Brain microvascular endothelial cell (primary cell): ENCODE measurements around the gene MEAK7.

Source experiments
- DNase-seq: peaks from one replicate; pipeline ENCODE4 v3.0.0-alpha.2; 2020
- H3K27ac ChIP-seq: fragments of 250-450 bp; sonication (Bioruptor Pico); 2 replicates; pipeline ENCODE4 v1.5.1; 2020; ENCODE audit warnings: mild to moderate bottlenecking, moderate library complexity
- H3K27me3 ChIP-seq: fragments of 250-450 bp; sonication (Bioruptor Pico); replicated peaks from 2 replicates; pipeline ENCODE4 v1.5.1; 2020; ENCODE audit warnings: mild to moderate bottlenecking
- H3K36me3 ChIP-seq: fragments of 250-450 bp; sonication (Bioruptor Pico); replicated peaks from 2 replicates; pipeline ENCODE4 v1.5.1; 2020; ENCODE audit warnings: mild to moderate bottlenecking
- H3K4me3 ChIP-seq: 2 replicates; pipeline ENCODE4 v1.5.1; 2011; ENCODE audit warnings: low read depth, mild to moderate bottlenecking, control low read depth, low read length, moderate library complexity
- in situ Hi-C: cut with HindIII; loops from 2 replicates; pipeline ENCODE4 v1.10.0; 2017; ENCODE audit warnings: low sequenced_read_pairs, low pct_ligation_motif_present
- TF ChIP-seq, protein P1 (sequence below): IDR thresholded peaks from 2 replicates; pipeline ENCODE4 v1.5.1; 2011; ENCODE audit warnings: low read depth, mild to moderate bottlenecking, moderate library complexity, low read length, control low read depth, inconsistent platforms; ENCODE audit errors: missing control alignments

MEAK7 gene, protein sequence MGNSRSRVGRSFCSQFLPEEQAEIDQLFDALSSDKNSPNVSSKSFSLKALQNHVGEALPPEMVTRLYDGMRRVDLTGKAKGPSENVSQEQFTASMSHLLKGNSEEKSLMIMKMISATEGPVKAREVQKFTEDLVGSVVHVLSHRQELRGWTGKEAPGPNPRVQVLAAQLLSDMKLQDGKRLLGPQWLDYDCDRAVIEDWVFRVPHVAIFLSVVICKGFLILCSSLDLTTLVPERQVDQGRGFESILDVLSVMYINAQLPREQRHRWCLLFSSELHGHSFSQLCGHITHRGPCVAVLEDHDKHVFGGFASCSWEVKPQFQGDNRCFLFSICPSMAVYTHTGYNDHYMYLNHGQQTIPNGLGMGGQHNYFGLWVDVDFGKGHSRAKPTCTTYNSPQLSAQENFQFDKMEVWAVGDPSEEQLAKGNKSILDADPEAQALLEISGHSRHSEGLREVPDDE

DNA sequence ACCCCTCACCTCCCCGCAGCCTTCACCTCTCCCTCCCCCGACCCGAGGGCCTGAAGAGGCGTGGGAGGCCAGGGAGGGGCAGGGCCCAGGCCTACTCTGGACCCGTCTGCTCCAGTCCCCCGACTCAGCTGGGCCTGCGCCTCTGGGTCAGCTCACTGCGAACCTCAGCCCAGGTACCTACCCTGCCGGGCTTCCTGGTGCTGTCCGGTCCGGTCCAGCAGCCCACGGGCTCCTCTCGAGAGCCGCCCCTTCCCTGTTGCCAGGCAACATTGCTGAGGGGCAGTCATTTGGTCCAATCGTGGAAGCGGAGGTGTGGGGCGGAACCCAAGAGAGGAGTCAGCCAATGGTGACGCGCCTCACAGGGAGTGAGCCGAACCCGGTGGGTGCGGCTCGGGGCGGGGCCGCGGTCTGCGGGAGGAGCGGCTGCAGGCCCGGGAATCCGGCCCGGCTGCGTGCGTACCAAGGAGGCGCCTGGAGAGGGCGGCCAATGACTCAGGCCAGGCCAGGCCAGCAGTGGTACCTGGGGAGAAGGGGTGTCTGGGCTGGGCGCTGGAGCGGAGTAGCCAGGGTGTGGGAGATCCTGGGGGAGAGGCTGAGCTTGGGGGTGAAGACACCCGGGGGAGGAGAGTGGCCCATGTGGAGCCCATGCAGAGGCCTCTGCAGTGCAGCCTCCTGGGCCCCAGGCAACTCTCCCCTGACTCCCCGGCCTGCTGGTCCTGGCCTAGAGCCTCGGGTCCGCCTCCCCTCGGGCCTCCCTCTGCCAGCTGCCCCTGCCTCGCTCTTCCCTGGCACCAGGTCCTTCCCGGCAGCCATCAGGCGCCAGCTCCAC, at the start of gene MEAK7:
MEAK7 (minus strand) TSS at position 240 of the 829 bp plus-strand sequence. CDS start 6,573 bp downstream, outside the sequence.
- Histone ChIP-seq H3K27ac (peak within 1 kb of the TSS; percentile 64), H3K4me3 (peak within 1 kb of the TSS; percentile 98), H3K36me3 (peaks cover 8% of the 10 kb centered on the region), H3K27me3 (no peaks in the 10 kb centered on the region)
- DNase-seq: peak; percentile 98
- in situ Hi-C loops: no loop called here
- TF ChIP-seq, protein P1, sequence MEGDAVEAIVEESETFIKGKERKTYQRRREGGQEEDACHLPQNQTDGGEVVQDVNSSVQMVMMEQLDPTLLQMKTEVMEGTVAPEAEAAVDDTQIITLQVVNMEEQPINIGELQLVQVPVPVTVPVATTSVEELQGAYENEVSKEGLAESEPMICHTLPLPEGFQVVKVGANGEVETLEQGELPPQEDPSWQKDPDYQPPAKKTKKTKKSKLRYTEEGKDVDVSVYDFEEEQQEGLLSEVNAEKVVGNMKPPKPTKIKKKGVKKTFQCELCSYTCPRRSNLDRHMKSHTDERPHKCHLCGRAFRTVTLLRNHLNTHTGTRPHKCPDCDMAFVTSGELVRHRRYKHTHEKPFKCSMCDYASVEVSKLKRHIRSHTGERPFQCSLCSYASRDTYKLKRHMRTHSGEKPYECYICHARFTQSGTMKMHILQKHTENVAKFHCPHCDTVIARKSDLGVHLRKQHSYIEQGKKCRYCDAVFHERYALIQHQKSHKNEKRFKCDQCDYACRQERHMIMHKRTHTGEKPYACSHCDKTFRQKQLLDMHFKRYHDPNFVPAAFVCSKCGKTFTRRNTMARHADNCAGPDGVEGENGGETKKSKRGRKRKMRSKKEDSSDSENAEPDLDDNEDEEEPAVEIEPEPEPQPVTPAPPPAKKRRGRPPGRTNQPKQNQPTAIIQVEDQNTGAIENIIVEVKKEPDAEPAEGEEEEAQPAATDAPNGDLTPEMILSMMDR: no peak

DNA sequence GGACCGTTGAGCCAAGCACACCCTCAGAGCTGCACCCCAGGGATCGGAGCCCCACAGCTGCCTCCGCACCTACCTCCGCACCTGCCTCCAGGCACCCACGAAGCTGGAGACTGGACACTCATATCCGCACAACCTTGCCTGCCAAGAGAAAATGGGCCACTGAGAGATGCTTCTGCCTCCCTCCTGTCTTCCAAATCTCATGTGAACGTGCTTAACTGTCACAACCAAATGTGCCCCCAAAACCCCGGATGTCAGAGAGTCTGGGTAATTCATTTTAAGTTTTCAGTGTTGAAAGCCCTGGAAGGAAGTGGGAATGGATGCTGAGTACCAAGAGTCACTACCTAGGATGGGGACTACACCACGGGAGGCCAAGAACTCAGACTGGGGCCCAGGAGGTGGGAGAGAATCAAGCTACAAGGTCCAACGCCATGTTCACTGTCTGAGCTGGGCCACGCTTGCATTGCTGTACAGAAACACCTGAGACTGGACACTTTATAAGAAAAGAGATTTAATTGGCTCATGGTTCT, 49.5 kb upstream of the MEAK7 start:
- Histone ChIP-seq H3K36me3 (no peaks in the 10 kb centered on the region), H3K27ac (no peak overlapping the region), H3K27me3 (no peaks in the 10 kb centered on the region), H3K4me3 (no peak overlapping the region)
- no peak for DNase-seq
- in situ Hi-C loops: no loop called here
- TF ChIP-seq, protein P1: no peak

DNA sequence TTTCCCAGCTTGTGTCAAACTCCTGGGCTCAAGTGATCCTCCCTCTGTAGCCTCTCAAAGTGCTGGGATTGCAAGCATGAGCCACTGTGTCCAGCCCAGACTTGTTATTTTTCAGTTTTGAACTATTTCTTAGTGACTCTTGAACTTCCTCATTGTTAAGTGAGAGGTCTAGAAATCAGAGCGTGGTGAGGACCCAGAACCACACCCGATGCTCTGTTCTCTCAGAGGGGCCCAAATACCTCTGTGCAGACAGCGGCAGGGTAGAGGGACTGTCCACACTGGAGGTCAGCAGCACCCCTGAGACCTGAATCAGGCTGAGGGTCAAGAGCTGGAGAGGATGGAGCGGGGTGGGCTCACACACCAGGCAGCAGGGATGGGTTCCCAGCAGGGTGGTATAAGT, 47.7 kb upstream of the MEAK7 start:
- no peak for DNase-seq
- Histone ChIP-seq H3K27ac (no peak overlapping the region), H3K27me3 (no peaks in the 10 kb centered on the region), H3K36me3 (no peaks in the 10 kb centered on the region), H3K4me3 (no peak overlapping the region)
- TF ChIP-seq, protein P1: no peak
- in situ Hi-C loops: no loop called here

DNA sequence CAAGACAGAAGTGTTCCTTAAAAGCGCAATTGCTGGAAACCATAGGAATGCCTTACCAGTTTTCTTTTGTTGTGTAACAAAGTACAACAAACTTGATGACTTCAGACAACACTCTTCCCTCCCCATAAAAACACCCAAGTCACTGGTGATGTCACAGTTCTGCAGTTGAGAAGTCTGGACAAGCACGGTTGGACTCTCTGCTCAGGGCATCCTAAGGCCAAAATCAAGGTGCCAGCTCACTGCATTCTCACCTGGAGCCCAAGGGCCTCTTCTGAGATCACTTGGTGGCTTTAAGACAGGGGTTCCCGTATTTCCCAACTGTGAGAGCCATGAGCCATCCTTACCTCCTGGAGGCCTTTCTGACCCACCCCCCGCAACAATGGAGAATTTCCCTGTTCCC, 45.6 kb upstream of the MEAK7 start:
- Histone ChIP-seq H3K27me3 (no peaks in the 10 kb centered on the region), H3K4me3 (no peak overlapping the region), H3K27ac (no peak overlapping the region), H3K36me3 (no peaks in the 10 kb centered on the region)
- in situ Hi-C loops: no loop called here
- TF ChIP-seq, protein P1: no peak
- DNase-seq: no peak

DNA sequence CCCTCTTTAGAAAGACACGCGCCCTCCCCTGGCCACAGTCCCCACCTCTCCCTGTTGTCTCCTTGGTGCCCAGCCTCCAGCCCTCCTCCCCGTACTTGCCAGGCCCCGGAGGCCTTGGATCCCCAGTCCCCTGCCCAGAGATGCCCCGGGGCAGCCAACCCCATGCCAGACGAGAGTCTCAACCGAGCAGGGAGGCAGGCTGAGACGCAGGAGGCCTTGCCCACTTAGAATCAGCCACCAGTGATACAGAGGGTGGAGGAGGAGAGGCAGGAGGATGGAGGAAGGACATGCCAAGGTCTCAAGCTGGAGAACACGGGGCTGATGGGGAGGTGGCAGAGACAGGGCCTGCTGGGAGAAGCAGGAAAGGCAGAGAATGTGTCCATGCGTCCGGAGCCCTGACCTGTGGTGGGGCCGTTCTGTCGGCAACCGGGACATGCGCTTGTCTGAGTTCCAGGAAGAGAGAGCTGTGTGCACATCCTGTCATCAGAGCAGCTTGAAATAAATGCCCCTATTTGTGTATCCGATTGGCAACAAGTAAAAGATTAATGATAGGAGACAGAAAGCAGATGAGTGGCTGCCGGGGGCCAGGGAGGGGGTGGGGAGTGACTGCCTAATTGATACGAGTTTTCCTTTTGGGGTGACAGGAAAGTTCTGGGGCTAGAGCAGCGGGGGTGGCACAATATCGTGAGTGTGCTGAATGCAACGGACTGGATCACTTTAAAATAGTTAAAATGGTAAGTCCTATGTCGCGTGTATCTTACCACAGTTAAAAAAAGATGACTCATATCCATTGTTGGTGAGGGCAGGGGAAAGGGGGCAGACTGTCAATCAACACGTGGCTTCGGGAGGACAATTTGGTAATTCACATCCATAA, 44.7 kb upstream of the MEAK7 start:
- H3K4me3 ChIP-seq: no peak overlapping the region

More for the DNA sequence above, 44.7 kb upstream of the MEAK7 start:
- H3K36me3 ChIP-seq: no peaks in the 10 kb centered on the region
- no peak overlapping the region for H3K27ac ChIP-seq
- TF ChIP-seq, protein P1: no peak
- in situ Hi-C loops: no loop called here
- no peaks in the 10 kb centered on the region for H3K27me3 ChIP-seq
- no peak for DNase-seq
